Stimulated activated naive B cell treated with anti-CD40 and anti-IgM and Interleukin-4, amounts not matched to agents 10 μg/mL and 1 μg/mL and 100 μg/mL, for 72 hours (primary cell): ENCODE data around the gene FLOT1.
"Not testable (repeated sequence)": the region's sequence is repeated elsewhere in the genome, so short reads cannot be mapped to it uniquely, and the experiment has no call there.

ENCODE experiments used
- ATAC-seq, 2 donors: fragments of 150-1000 bp; cut with Tn5 transposase; replicated peaks; 2 replicates each; pipeline ENCODE4 v1.10.0; 2021; ENCODE audit warnings: moderate library complexity in 1 of 2
- DNase-seq: peaks from one replicate; pipeline ENCODE4 v3.0.0; 2021
- H3K27ac Mint-ChIP-seq: one replicate; pipeline ENCODE4 v1.8.0; 2022; ENCODE audit warnings: mild to moderate bottlenecking, mixed read lengths
- H3K27me3 Mint-ChIP-seq, 2 donors: one replicate each; pipeline ENCODE4 v1.8.0; 2022; ENCODE audit warnings: mixed read lengths in 2 of 2
- H3K36me3 Mint-ChIP-seq, 2 donors: one replicate each; pipeline ENCODE4 v1.8.0; 2022; ENCODE audit warnings: mixed read lengths in 2 of 2, mild to moderate bottlenecking in 1 of 2
- H3K4me1 Mint-ChIP-seq, 2 donors: one replicate each; pipeline ENCODE4 v1.8.0; 2022; ENCODE audit warnings: mixed read lengths in 2 of 2, mild to moderate bottlenecking in 1 of 2
- H3K4me3 Mint-ChIP-seq, 2 donors: one replicate each; pipeline ENCODE4 v1.8.0; 2022; ENCODE audit warnings: mild to moderate bottlenecking in 2 of 2, mixed read lengths in 2 of 2, moderate library complexity in 1 of 2
- H3K9me3 Mint-ChIP-seq, 2 donors: one replicate each; pipeline ENCODE4 v1.8.0; 2022; ENCODE audit warnings: mixed read lengths in 2 of 2, mild to moderate bottlenecking in 1 of 2

The FLOT1 gene

DNA sequence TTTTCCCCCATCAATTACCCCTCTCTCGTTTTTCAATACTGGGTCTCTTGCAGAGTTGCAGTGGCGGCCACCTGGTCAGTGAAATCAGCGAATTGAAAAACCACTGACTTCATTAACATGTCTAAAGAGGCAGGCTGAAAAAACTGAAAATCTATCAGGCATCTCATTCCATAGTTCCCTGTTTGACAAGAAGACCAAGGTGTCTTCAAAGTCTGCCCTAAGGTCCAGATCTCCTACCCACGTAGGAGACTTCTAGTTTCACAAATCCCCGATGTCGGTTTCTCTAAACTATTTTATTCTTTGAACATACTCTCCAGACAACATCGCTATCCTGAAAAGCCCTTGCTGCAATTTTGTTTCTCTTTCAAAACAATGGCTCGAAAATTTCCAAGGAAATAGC, 23.1 kb downstream of the FLOT1 start:
- Mint-ChIP-seq H3K27me3 (no peaks in the 10 kb centered on the region), H3K9me3 (peaks cover 0 to 2% of the 10 kb centered on the region in 2 donors), H3K36me3 (peaks cover 50 to 71% of the 10 kb centered on the region in 2 donors), H3K27ac (peak overlapping the region; percentile 93), H3K4me1 (peaks cover 34 to 60% of the 10 kb centered on the region in 2 donors), H3K4me3 (peak overlapping the region; percentile 86 to 95)
- DNase-seq, result no peak
- ATAC-seq, result no peak

DNA sequence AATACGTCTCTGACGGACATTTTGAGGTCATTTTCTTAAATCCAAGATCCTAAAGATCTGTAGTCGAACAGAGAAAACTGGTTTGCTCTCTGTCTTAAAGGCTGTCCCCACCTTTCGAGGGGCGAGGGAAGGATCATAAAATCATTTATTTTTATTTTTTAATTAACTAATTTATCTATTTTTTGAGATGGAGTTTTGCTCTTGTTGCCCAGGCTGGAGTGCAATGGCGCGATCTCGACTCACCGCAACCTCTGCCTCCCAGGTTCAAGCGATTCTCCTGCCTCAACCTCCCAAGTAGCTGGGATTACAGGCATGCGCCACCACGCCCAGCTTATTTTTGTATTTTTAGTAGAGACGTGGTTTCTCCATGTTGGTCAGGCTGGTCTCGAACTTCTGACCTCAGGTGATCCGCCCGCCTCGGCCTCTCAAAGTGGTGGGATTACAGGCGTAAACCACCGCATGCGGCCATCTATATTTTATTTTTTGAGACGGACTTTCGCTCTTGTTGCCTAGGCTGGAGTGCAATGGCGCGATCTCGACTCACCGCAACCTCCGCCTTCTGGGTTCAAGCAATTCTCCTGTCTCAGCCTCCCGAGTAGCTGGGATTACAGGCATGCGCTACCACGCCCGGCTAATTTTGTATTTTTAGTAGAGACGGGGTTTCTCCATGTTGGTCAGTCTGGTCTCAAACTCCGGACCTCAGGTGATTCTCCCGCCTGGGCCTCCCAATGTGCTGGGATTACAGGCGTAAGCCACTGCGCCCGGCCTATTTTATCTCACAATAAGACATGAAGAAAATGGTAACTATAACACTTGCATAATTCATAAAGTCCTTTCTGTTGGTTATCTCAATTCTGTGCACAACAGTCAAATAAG, 24.4 kb downstream of the FLOT1 start:
- Mint-ChIP-seq H3K36me3 (peaks cover 45 to 66% of the 10 kb centered on the region in 2 donors), H3K4me3 (peak overlapping the region; percentile 86 to 98), H3K27ac (peak overlapping the region; percentile 99), H3K4me1 (peaks cover 24 to 49% of the 10 kb centered on the region in 2 donors)
- not testable (repeated sequence) for H3K9me3 Mint-ChIP-seq, H3K27me3 Mint-ChIP-seq, ATAC-seq, DNase-seq

- DNase-seq, result peak; percentile 100
- H3K27ac Mint-ChIP-seq, result peak within 1 kb of the TSS; percentile 99
- H3K4me3 Mint-ChIP-seq, result peak within 1 kb of the TSS; percentile 86 to 98
- no peaks in the 10 kb centered on the region for H3K27me3 Mint-ChIP-seq
- peaks cover 24 to 48% of the 10 kb centered on the region in 2 donors for H3K4me1 Mint-ChIP-seq
- H3K9me3 Mint-ChIP-seq, result peaks cover 0 to 2% of the 10 kb centered on the region in 2 donors
- H3K36me3 Mint-ChIP-seq, result peaks cover 45 to 66% of the 10 kb centered on the region in 2 donors
- peak; percentile 80 to 81 for ATAC-seq
Measured at GRCh38 chr6:30717129-30717844, 25.2 kb downstream of the FLOT1 start, which contains the start of gene MDC1. Gene MDC1 (minus strand): TSS chr6:30717281. CDS start chr6:30715175, 2,106 bp downstream.

DNA sequence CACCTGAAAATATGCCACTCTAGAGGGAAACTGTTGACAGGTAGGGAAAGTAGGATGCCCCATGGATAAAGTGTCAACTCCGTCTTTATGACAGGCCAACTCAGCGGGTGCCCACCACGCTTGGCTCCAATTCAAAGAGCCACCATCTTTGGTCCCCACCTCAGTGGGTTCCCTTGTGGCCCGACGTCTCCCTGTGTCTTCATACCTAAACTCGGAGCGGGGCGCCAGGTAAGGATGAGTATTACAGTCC, 25.7 kb downstream of the FLOT1 start:
- DNase-seq (no peak), ATAC-seq (no peak)
- H3K36me3 Mint-ChIP-seq, result peaks cover 45 to 66% of the 10 kb centered on the region in 2 donors
- H3K4me3 Mint-ChIP-seq, result peak overlapping the region; percentile 86 to 98
- H3K4me1 Mint-ChIP-seq, result peaks cover 27 to 51% of the 10 kb centered on the region in 2 donors
- H3K27ac Mint-ChIP-seq, result peak overlapping the region; percentile 99
- H3K27me3 Mint-ChIP-seq, result no peaks in the 10 kb centered on the region
- H3K9me3 Mint-ChIP-seq, result peaks cover 0 to 2% of the 10 kb centered on the region in 2 donors

DNA sequence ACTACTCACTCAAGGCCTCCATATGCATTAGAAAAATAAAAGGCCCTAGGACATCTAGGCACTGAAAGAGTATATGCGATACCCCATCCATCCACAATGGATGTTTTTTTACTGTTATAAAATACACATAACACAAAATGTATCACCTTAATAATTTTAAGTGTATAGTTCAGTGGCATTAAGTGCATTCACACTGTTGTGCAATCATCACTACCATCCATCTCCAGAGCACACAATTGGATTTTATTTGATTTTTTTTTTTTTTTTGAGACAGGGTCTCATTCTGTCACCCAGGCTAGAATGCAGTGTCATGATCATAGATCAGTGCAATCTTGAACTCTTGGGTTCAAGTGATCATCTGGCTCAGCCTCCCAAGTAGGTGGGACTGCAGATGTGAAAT, 28.2 kb downstream of the FLOT1 start:
- DNase-seq, result no peak
- no peaks in the 10 kb centered on the region for H3K27me3 Mint-ChIP-seq
- H3K9me3 Mint-ChIP-seq, result peaks cover 0 to 2% of the 10 kb centered on the region in 2 donors
- peaks cover 28 to 43% of the 10 kb centered on the region in 2 donors for H3K4me1 Mint-ChIP-seq
- H3K4me3 Mint-ChIP-seq, result no peak overlapping the region
- no peak overlapping the region for H3K27ac Mint-ChIP-seq
- H3K36me3 Mint-ChIP-seq, result peaks cover 41 to 66% of the 10 kb centered on the region in 2 donors
- no peak for ATAC-seq

DNA sequence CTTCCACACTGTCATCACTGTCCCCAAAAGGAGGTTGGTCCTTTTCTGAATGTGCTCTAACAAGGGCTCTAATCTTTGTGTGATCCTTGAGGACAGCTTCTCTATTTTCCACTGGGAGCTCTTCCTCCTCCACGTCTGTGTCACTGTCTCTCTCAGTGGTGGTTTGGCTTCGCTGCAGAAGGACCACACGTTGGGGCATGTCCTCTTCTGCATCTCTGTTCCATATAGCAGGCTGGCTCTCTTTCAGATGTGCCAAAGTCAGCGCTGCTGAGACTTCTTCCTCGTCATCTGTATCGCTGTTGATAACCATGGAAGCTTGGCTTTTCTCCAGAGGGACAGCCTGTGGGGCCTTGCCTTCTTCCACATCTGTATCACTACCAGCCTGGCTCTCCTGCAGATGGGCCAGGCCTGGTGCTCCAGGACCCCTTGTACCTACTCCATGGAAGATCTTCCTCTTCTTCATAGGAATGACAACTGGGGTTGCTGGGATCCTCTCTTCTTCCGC, 30.0 kb downstream of the FLOT1 start:
- DNase-seq (no peak), ATAC-seq (no peak)
- no peak overlapping the region for H3K4me3 Mint-ChIP-seq
- no peak overlapping the region for H3K27ac Mint-ChIP-seq
- H3K36me3 Mint-ChIP-seq, result peaks cover 45 to 72% of the 10 kb centered on the region in 2 donors
- no peaks in the 10 kb centered on the region for H3K27me3 Mint-ChIP-seq
- H3K4me1 Mint-ChIP-seq, result peaks cover 31 to 35% of the 10 kb centered on the region in 2 donors
- H3K9me3 Mint-ChIP-seq, result peaks cover 0 to 2% of the 10 kb centered on the region in 2 donors

GRCh38 chr6:30711758-30712380, 30.6 kb downstream of the FLOT1 start:
- Mint-ChIP-seq H3K4me3 (no peak overlapping the region), H3K9me3 (peaks cover 0 to 2% of the 10 kb centered on the region in 2 donors), H3K4me1 (peaks cover 29 to 36% of the 10 kb centered on the region in 2 donors), H3K36me3 (peaks cover 48 to 72% of the 10 kb centered on the region in 2 donors), H3K27ac (peak overlapping the region; percentile 73), H3K27me3 (no peaks in the 10 kb centered on the region)
- ATAC-seq (peak; percentile 51 to 65), DNase-seq (no peak)

GRCh38 chr6:30709101-30709868, 33.2 kb downstream of the FLOT1 start:
- H3K4me1 Mint-ChIP-seq, result peaks cover 21 to 22% of the 10 kb centered on the region in 2 donors
- H3K4me3 Mint-ChIP-seq, result no peak overlapping the region
- H3K27ac Mint-ChIP-seq, result no peak overlapping the region
- no peaks in the 10 kb centered on the region for H3K27me3 Mint-ChIP-seq
- peaks cover 53 to 69% of the 10 kb centered on the region in 2 donors for H3K36me3 Mint-ChIP-seq
- no peak for ATAC-seq
- DNase-seq, result no peak
- H3K9me3 Mint-ChIP-seq, result no peaks in the 10 kb centered on the region

DNA sequence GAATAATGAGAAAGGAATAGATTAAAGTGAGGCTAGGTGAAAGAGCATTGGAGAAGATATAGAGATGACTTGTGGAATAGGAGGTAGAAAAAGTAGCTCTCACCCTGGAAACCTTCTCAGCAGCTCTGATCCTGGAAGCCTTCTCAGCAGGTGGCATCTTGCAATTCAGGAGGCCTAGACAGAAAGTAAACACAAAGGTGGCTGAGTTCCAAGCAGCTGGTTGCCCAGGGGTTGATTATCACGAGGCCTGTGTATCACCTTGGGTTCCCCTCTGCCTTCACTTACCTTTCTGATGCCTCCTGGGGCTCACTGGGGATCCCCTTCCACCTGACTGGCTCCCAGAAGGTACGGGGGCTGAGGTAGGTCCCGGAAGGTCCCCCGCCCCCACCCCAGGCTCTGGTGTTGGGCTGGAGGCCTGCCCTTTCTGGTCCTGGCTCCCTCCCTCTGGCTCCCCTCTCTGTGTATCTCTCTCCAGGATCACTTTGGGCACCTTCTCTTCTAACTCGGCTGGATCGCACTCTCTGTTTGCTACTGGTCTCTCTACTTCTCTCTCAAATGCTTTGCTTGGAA, 35.1 kb downstream of the FLOT1 start:
- no peak for ATAC-seq
- no peaks in the 10 kb centered on the region for H3K27me3 Mint-ChIP-seq
- H3K4me3 Mint-ChIP-seq, result no peak overlapping the region
- no peak overlapping the region for H3K27ac Mint-ChIP-seq
- DNase-seq, result no peak
- H3K9me3 Mint-ChIP-seq, result no peaks in the 10 kb centered on the region
- peaks cover 18 to 24% of the 10 kb centered on the region in 2 donors for H3K4me1 Mint-ChIP-seq
- H3K36me3 Mint-ChIP-seq, result peaks cover 59 to 74% of the 10 kb centered on the region in 2 donors

DNA sequence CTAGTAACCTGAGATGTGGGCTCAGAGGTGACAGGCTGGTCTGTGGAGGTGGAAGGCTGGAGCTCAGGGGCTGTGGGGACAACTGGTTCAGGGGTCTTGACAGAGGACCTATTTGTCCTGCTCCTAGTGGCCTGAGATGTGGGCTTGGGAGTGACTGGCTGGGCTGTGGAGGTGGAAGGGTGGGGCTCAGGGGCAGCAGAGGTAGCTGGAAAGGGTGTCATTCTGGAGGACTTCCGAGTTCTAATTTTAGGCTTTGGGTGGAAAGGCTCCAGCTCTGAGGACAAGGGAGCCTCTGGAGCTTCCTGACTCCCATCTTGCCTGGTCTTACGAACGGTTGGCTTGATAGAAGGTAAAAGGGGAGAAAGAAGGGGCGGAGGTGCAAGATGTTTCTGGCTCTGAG, 36.9 kb downstream of the FLOT1 start:
- Mint-ChIP-seq H3K4me3 (no peak overlapping the region), H3K27ac (no peak overlapping the region), H3K9me3 (no peaks in the 10 kb centered on the region), H3K36me3 (peaks cover 49 to 63% of the 10 kb centered on the region in 2 donors), H3K4me1 (peaks cover 12 to 14% of the 10 kb centered on the region in 2 donors), H3K27me3 (no peaks in the 10 kb centered on the region)
- ATAC-seq (no peak), DNase-seq (no peak)

- Mint-ChIP-seq H3K4me1 (peaks cover 10 to 14% of the 10 kb centered on the region in 2 donors), H3K27ac (peak overlapping the region; percentile 10), H3K4me3 (no peak overlapping the region), H3K9me3 (no peaks in the 10 kb centered on the region), H3K36me3 (peaks cover 53 to 65% of the 10 kb centered on the region in 2 donors), H3K27me3 (no peaks in the 10 kb centered on the region)
- DNase-seq (no peak), ATAC-seq (no peak)
Measured at GRCh38 chr6:30703821-30704220, 38.7 kb downstream of the FLOT1 start.

DNA sequence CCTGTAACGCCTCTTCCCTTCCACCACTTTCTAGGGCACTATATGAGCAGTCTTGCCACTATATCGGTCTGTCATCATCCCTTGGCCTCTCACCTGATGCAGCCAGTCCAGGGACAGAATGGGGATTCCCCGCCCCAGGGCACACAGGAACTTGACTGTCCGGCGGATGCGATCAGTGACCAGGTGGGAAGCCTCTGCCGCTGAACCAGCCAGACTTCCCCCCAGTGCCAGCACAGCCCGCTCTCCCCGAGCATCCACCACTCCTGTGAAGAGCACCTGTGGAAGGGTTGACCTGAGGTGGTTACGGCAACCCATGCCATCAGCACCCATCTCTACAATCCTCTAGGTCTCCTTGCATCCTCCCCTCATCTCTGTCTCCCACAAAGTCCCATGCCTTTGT, 39.5 kb downstream of the FLOT1 start:
- H3K4me3 Mint-ChIP-seq, result no peak overlapping the region
- no peaks in the 10 kb centered on the region for H3K27me3 Mint-ChIP-seq
- peaks cover 51 to 61% of the 10 kb centered on the region in 2 donors for H3K36me3 Mint-ChIP-seq
- H3K4me1 Mint-ChIP-seq, result peaks cover 8 to 14% of the 10 kb centered on the region in 2 donors
- DNase-seq (no peak), ATAC-seq (no peak)
- no peak overlapping the region for H3K27ac Mint-ChIP-seq
- H3K9me3 Mint-ChIP-seq, result no peaks in the 10 kb centered on the region

GRCh38 chr6:30700340-30700739, 42.1 kb downstream of the FLOT1 start:
- H3K4me3 Mint-ChIP-seq, result no peak overlapping the region
- no peaks in the 10 kb centered on the region for H3K27me3 Mint-ChIP-seq
- peaks cover 37 to 48% of the 10 kb centered on the region in 2 donors for H3K36me3 Mint-ChIP-seq
- H3K27ac Mint-ChIP-seq, result no peak overlapping the region
- peaks cover 5 to 8% of the 10 kb centered on the region in 2 donors for H3K4me1 Mint-ChIP-seq
- ATAC-seq (no peak), DNase-seq (no peak)
- H3K9me3 Mint-ChIP-seq, result no peaks in the 10 kb centered on the region
